ENCODE measurements around the gene CES3.

GRCh38 chr16:67009158-67009557 lies 48.1 kb downstream of the CES3 start:
- TF ChIP-seq EZH2 (IDR thresholded peaks at IDR 0.05; ENCODE audit: borderline replicate concordance, low read length), result no peak
- no peak for TF ChIP-seq CTCF (conservative IDR thresholded peaks at IDR 0.05 in 1 of 2, IDR thresholded peaks at IDR 0.05 in 1 of 2; ENCODE audit: extremely low read depth in 1 of 2, insufficient read depth in 1 of 2, low read depth in 1 of 2, low read length in 2 of 2)
